ENCODE data around the gene TRIM56.
"Not testable (repeated sequence)": the region's sequence is repeated elsewhere in the genome, so short reads cannot be mapped to it uniquely, and the experiment has no call there.

Gene TRIM56

DNA sequence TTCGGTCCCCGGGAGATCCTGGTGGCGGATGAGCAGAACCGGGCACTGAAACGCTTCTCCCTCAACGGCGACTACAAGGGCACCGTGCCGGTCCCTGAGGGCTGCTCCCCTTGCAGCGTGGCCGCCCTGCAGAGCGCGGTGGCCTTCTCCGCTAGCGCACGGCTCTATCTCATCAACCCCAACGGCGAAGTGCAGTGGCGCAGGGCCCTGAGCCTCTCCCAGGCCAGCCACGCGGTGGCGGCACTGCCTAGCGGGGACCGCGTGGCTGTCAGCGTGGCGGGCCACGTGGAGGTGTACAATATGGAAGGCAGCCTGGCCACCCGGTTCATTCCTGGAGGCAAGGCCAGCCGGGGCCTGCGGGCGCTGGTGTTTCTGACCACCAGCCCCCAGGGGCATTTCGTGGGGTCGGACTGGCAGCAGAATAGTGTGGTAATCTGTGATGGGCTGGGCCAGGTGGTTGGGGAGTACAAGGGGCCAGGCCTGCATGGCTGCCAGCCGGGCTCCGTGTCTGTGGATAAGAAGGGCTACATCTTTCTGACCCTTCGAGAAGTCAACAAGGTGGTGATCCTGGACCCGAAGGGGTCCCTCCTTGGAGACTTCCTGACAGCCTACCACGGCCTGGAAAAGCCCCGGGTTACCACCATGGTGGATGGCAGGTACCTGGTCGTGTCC lies 3.7 kb downstream of the TRIM56 start:
- H3K36me3 ChIP-seq (ENCODE audit: control insufficient read depth, insufficient read depth, low read length) = peaks cover 26% of the 10 kb centered on the region
- TF ChIP-seq CTCF (IDR thresholded peaks at IDR 0.05; ENCODE audit: insufficient read depth, low read length, poor library complexity, severe bottlenecking) = no peak
- H3K27me3 ChIP-seq (replicated peaks; ENCODE audit: control insufficient read depth, insufficient read depth, low read length) = no peaks in the 10 kb centered on the region
- no peak overlapping the region for H3K4me3 ChIP-seq (replicated peaks; ENCODE audit: low read depth, low read length)
- no peak for DNase-seq (ENCODE audit: extremely low read depth, insufficient read length)

DNA sequence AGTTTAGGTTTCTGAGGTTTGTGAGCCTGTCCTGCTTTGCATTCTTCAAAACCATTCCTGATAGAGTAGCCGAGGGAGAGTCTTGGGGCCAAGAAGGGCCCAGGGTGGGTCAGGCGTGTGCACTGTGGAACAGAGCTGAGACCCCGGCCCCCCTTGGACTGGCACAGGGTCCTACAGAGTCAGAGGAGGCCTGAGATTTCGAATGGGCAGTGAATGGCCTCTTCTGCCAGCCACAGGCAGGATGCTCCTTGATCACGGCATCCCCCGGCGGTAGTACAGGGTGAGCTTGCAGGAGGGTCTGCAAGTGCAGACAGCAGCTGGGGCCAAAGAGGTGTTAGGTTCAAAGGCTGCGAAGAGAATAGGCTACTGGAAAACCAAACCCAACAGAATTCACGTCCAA lies 4.6 kb downstream of the TRIM56 start:
- Histone ChIP-seq H3K36me3 (ENCODE audit: control insufficient read depth, insufficient read depth, low read length) (peaks cover 26% of the 10 kb centered on the region), H3K27me3 (replicated peaks; ENCODE audit: control insufficient read depth, insufficient read depth, low read length) (no peaks in the 10 kb centered on the region), H3K4me3 (replicated peaks; ENCODE audit: low read depth, low read length) (no peak overlapping the region)
- TF ChIP-seq CTCF (IDR thresholded peaks at IDR 0.05; ENCODE audit: insufficient read depth, low read length, poor library complexity, severe bottlenecking) = no peak
- no peak for DNase-seq (ENCODE audit: extremely low read depth, insufficient read length)

DNA sequence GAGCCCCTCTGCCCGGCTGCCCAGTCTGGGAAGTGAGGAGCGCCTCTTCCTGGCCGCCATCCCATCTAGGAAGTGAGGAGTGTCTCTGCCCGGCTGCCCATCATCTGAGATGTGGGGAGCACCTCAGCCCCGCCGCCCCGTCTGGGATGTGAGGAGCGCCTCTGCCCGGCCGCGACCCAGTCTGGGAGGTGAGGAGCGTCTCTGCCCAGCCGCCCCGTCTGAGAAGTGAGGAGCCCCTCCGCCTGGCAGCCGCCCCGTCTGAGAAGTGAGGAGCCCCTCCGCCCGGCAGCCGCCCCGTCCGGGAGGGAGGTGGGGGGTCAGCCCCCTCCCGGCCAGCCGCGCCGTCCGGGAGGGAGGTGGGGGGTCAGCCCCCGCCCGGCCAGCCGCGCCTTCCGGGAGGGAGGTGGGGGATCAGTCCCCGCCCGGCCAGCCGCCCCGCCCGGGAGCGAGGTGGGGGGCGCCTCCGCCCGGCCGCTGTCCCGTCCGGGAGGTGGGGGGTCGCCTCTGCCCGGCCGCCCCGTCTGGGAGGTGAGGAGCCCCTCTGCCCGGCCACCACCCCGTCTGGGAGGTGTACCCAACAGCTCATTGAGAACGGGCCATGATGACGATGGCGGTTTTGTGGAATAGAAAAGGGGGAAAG lies 7.1 kb downstream of the TRIM56 start:
- peaks cover 20% of the 10 kb centered on the region for H3K36me3 ChIP-seq (ENCODE audit: control insufficient read depth, insufficient read depth, low read length)
- H3K27me3 ChIP-seq (replicated peaks; ENCODE audit: control insufficient read depth, insufficient read depth, low read length); H3K4me3 ChIP-seq (replicated peaks; ENCODE audit: low read depth, low read length): not testable (repeated sequence)

DNA sequence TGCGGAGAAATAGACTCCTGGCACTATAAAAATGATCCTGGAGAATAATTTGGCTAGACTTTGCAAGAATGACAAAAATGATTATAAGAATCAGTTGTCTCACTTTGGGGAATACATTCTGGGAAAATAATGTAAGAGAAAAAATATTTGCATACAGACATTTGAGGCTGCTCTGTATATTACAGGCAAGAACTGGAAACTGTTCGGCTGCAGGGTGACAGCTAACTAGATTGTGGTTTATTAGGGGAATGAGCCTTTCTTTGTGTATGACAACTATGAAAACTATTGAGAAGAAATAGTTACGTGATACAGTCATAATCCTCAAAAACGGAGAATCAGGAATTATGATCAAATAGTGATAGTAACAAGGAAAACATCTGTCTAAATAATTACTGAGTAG lies 8.6 kb downstream of the TRIM56 start:
- Histone ChIP-seq H3K36me3 (ENCODE audit: control insufficient read depth, insufficient read depth, low read length) (peaks cover 6% of the 10 kb centered on the region), H3K4me3 (replicated peaks; ENCODE audit: low read depth, low read length) (no peak overlapping the region), H3K27me3 (replicated peaks; ENCODE audit: control insufficient read depth, insufficient read depth, low read length) (no peaks in the 10 kb centered on the region)
- DNase-seq (ENCODE audit: extremely low read depth, insufficient read length) = no peak
- no peak for TF ChIP-seq CTCF (IDR thresholded peaks at IDR 0.05; ENCODE audit: insufficient read depth, low read length, poor library complexity, severe bottlenecking)

More for the DNA sequence above, 7.1 kb downstream of the TRIM56 start:
- DNase-seq (ENCODE audit: extremely low read depth, insufficient read length) = not testable (repeated sequence)

- Histone ChIP-seq H3K27me3 (replicated peaks; ENCODE audit: control insufficient read depth, insufficient read depth, low read length) (no peaks in the 10 kb centered on the region), H3K4me3 (replicated peaks; ENCODE audit: low read depth, low read length) (no peak overlapping the region), H3K36me3 (ENCODE audit: control insufficient read depth, insufficient read depth, low read length) (peaks cover 2% of the 10 kb centered on the region)
- DNase-seq (ENCODE audit: extremely low read depth, insufficient read length) = no peak
- TF ChIP-seq CTCF (IDR thresholded peaks at IDR 0.05; ENCODE audit: insufficient read depth, low read length, poor library complexity, severe bottlenecking) = no peak
These were observed 9.1 kb downstream of the TRIM56 start for GRCh38 chr7:101094376-101094775.

DNA sequence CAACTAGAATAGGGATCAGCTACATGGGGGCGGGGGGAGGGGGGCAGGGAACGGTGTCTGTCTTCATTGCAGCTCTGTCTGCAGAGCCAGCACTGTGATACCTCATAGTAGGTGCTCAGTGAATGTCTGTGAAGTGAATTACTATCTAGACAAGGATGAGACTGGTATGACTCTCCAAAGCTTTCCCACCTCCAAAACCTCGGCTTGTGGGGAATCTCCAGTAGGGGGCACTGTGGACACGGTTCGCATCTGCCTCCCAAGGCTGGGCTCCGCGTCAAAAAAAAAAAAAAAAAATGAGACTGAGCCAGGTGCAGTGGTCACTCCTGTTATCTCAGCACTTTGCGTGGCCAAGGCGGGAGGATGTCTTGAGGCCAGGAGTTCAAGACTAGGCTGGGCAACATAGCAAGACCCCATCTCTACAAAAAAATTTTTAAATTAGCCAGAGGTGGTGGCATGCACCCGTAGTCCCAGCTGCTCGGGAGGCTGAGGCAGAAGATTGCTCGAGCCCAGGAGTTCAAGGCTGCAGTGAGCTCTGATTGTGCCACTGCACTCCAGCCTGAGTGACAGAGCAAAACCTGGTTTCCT lies 9.6 kb downstream of the TRIM56 start:
- Histone ChIP-seq H3K36me3 (ENCODE audit: control insufficient read depth, insufficient read depth, low read length) (no peaks in the 10 kb centered on the region; the same call in none of the 2 replicates), H3K4me3 (replicated peaks; ENCODE audit: low read depth, low read length) (no peak overlapping the region), H3K27me3 (replicated peaks; ENCODE audit: control insufficient read depth, insufficient read depth, low read length) (no peaks in the 10 kb centered on the region)
- DNase-seq (ENCODE audit: extremely low read depth, insufficient read length) = no peak
- TF ChIP-seq CTCF (IDR thresholded peaks at IDR 0.05; ENCODE audit: insufficient read depth, low read length, poor library complexity, severe bottlenecking) = peak; percentile 50

All from GM06990 (cell line).